HT-29 (cell line): ENCODE results near the gene MLYCD. TPM values are rescaled to one million over a fixed set of nuclear protein-coding genes. Genes with fewer than 3 reads are reported as not detected.
A peak's percentile ranks its signal among the peaks of the same experiment; 100 is the strongest.

Source experiments
- DNase-seq: peaks from one replicate; pipeline ENCODE4 v3.0.0-alpha.2; 2015; ENCODE audit warnings: low spot score
- total RNA-seq: library from RNA; depleted of rRNA; stranded (reverse); fragments of >200 nt; shearing (Covaris generic); gene quantifications from 2 replicates; pipeline ENCODE4 v1.2.3, GENCODE V29; 2014; rRNA removed

The MLYCD gene
- 3.0 and 3.1 TPM in 2 replicates for total RNA-seq

DNA sequence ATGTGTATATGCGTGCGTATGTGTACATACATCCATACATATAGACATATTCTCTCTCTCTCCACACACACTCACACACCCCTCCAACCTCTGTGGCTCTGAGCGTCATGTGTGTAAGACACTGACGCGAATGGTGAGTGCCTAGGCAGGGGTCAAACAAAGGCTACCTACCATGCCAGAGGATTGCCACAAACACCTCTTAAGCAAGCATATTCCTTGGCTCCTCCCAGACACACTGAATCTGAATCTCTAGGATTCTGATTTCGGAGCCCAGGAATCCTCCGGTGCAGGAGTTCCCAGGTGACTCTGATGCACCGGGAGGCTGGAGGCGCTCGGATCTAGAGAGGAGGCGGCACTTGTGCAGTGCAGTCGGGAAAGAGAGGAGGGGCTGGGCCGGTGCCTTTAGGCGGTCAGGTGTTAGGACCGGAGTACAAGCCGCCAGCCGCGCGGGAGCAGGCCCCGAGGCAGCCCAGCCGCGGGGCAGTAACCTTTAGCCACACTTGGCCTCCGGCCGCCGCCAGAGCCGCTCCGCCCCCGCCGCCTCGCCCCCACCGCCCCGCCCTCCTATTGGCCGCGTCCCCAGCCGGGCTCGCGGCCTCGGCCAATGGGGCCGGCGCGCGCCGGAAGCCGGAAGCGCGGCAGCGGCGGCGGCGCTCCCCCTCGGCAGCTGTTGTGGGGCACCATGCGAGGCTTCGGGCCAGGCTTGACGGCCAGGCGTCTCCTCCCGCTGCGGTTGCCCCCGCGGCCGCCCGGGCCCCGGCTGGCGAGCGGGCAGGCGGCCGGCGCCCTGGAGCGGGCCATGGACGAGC, at the start of gene MLYCD:
Gene MLYCD (plus strand): TSS at position 653 of the 809 bp plus-strand sequence. CDS start 30 bp downstream, at position 683.
- peak; percentile 77 for DNase-seq

DNA sequence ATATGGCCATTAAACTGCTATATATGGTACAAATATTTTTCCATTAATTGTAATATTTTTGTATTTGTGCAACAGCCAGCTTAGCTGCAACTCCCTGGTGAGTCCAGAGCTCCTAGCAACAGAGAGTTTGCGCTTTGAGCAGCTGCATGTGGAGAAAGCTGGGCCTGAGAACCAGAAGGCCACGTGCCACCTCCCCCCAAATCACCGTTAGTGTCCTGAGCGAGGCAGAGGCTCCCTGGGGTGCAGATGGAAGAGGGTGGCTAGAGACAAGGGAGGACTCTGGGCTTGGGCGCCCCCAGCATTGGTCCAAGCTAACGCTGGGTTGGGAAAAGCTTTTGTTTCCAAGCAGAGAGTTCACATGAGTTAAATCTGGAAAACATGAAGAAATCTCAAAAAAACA, 49.5 kb upstream of the MLYCD start:
- DNase-seq: no peak

GRCh38 chr16:83850947-83851346, 48.0 kb upstream of the MLYCD start:
- no peak for DNase-seq

GRCh38 chr16:83851473-83851872, 47.4 kb upstream of the MLYCD start:
- no peak for DNase-seq

DNA sequence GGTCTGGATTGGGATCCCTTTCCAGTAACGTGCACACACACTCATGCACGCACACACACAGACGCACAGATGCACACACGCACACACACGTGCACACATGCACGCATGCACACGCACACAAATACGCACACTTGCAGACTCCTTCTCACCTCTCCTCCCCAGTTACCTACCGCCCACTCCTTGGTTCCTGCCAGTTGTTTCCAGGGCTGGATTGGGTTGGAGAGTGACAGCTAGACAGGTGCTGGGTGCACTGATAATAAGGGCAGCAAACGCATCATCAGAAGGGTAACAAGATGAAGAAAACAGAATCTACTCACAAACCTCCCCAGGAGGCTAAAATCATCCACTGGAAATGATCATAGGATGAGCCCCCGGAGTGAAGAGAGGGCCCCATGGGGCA, 46.1 kb upstream of the MLYCD start:
- no peak for DNase-seq

GRCh38 chr16:83853834-83854233, 45.1 kb upstream of the MLYCD start:
- no peak for DNase-seq

- no peak for DNase-seq
These were observed 44.5 kb upstream of the MLYCD start for GRCh38 chr16:83854420-83854819.

DNA sequence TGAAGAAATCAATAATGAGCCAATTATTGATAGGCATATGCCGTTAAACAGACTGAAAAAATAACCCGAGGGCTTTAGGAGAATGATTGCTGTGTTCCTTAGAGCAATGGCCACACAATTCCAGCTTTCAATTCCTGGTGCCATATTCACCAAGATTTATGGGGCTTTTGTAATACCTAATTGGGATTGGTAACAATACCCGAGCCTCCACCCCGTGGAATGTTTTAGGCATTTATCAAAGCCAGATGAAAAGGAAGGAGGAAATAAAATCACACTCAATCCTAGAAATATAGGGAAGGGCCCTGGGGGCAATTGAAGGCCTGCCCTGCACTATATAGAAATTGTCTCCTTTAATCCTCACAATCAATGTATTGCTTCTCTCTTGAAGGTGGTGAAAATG, 42.1 kb upstream of the MLYCD start:
- no peak for DNase-seq

- DNase-seq: no peak
These were observed 39.6 kb upstream of the MLYCD start for GRCh38 chr16:83859265-83859664.

DNA sequence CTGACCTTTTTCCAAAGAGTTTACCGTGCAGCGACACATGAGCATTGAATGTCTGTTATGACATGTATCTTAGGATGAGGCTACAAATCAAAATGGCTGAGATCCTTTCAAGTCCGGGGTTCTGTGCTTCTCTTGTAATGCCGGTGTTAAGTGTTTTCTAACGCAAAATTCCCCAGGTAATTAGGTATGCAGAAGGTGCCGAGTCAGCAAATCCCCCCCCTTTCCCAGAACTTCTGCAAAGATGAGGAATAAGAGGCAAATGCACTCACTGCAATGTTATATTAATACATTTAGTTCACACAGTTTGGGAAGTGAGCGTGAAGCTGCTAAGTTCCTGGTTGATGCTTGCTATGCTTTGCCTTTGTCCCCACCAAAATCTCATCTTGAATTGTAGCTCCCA, 36.3 kb upstream of the MLYCD start:
- no peak for DNase-seq

- DNase-seq: no peak
These were observed 35.2 kb upstream of the MLYCD start for GRCh38 chr16:83863682-83864081.

DNA sequence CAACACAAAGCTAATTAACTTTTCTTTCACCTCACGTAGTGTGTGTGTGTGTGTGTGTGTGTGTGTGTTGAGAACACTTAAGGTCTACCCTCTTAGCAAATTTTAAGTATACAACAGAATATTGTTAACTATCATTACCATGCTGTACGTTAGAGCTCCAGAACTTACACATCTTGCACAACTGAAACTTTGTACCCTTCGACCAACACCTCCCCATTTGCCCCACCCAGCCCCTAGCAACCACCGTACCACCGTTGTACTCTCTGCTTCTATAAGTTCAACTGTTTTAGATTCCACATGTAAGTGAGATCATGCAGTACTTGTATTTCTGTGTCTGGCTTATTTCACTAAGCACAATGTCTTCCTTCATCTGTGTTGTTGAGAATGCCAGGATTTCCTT, 28.1 kb upstream of the MLYCD start:
- DNase-seq: no peak

DNA sequence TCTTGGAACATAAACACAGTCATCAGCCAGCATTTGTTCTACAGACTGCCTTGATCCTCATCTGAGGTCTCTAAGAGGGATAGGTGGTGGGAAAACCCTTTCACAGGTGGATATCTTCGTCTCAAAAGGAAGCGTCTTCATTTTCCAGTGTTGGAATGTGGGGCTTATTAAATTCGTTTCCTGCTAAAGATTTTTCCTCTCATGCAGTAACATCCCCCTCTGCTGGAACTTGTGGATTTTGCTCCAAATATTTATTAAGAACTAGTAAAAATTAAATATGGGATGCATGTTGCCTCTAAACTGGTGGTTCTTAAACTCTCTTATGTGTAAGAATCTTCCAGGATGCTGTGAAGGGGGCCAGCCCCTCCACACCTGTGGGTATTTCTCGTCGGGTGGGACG, 20.1 kb upstream of the MLYCD start:
- DNase-seq: peak; percentile 72

DNA sequence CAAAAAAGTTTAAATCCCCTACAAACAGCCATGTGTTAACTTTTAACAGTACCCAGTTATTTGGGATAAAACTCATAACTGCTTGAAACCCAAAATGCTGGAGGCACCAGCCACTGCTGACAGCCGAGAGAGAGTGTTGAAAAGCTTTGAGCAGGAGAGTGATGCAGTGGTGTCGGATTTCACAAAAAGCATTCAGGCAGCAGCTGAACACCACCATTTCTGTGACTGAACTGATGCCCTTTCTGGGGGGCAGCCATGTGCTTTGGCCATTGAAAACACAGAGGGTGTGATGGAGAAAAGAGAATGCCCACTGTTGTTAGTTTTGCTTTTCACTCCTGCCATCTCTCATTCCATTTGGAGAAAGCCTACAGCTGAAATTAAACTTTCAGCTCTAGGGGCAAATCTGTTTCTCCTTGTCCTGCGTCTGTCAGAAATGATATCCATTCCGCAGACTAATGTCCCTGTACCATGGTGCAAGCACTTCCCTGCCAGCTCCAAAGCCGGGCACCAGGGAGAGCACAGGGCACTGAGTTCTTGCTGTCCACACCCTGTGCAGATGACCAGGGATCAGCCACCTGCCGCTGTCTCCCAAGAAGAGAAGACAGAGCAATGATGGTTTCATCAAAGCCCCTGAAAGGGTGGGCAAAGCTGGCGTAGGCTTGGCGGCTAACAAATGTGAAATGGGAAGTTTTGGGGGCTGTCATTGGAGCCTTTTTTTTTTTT, 16.6 kb upstream of the MLYCD start:
- no peak for DNase-seq

GRCh38 chr16:83886199-83886971, 12.5 kb upstream of the MLYCD start:
- no peak for DNase-seq

DNA sequence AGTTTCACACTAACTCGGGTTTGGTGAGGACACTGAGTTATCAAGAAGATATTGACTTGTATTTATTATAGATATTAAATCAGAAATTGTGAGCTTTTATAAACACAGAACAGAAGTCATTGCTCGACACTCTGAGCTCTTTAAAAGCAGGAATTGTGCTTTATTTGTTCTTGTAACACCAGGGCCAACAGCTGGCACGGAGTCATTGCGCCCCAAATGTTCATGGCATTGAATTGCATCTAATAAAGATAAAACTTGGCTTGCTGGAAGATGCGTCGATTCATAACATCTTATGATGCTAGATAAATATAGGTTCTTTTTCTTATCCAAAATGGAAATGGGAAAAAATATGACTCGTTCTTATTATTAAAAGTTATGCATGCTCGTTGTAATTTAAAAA, 11.8 kb upstream of the MLYCD start:
- DNase-seq: peak; percentile 58

GRCh38 chr16:83887564-83887963, 11.4 kb upstream of the MLYCD start:
- DNase-seq: no peak

GRCh38 chr16:83888672-83889044, 10.3 kb upstream of the MLYCD start:
- no peak for DNase-seq

GRCh38 chr16:83890359-83890758, 8.6 kb upstream of the MLYCD start:
- DNase-seq: no peak

- no peak for DNase-seq
These were observed 7.2 kb upstream of the MLYCD start for GRCh38 chr16:83891742-83892141.

GRCh38 chr16:83895243-83895642, 3.7 kb upstream of the MLYCD start:
- no peak for DNase-seq

DNA sequence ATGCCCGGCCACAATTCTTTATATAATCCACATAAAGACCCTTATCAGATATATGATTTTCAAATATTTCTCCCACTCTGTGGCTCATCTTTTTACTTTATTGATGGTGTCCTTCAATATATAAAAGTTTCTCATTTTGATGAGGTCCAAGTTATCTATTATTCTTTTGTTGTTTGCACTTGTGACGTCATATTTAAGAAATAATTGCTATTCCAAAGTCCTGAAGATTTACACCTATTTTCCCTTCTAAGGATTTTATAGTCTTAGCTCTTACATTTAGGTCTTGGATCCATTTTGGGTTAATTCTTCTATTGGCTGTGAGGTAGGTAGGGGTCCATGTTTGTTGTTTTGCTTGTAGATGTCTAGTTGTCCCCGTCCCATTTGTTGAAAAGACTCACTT, 3.0 kb upstream of the MLYCD start:
- no peak for DNase-seq
